Measurements from ENCODE around the gene TAS2R1. TPM values are rescaled to one million over a fixed set of nuclear protein-coding genes. Genes with fewer than 3 reads are reported as not detected.

The TAS2R1 gene
- total RNA-seq, 1 donor from 2014 or later = not detected

DNA sequence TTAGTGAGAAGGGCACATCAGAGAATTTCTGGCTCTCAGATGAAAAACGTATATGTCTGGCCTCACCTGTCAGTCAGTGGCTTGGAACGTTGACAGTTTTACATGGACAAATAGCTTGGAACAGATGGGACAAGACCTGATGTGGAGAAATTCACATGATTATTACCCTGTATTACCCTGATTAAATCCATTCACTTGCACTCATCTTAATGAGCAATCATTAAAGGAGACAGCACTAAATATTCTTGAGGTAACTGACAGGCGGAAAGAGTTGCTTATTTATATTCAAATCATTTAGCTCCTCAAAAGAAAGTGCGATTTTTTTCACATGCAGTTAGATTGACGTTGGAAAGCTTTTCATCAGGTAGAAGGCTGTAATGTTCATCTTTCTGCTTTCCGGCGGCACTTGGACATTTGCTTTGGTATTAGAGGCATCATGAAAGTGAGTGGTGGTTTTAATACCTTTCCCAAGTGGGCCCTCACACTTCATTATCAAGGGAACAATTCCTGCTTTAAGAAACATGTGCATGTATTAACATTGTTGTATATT, 11.7 kb upstream of the TAS2R1 start:
- H3K4me1 Mint-ChIP-seq (ENCODE audit: low read depth, unreplicated experiment) = no peaks in the 10 kb centered on the region
- H3K4me2 ChIP-seq (ENCODE audit: low read length) = no peak overlapping the region
- no peaks in the 10 kb centered on the region for H3K36me3 ChIP-seq (ENCODE audit: insufficient read depth, low read length)
- no peaks in the 10 kb centered on the region for H4K20me1 ChIP-seq (ENCODE audit: insufficient read depth, low read length)
- H3K9me3 ChIP-seq (ENCODE audit: insufficient read depth, low read depth, low read length) = no peaks in the 10 kb centered on the region
- DNase-seq (ENCODE audit: low read depth) = no peak
- no peak for TF ChIP-seq EZH2 (IDR thresholded peaks at IDR 0.05; ENCODE audit: insufficient read depth, low read length)
- TF ChIP-seq, protein P1, sequence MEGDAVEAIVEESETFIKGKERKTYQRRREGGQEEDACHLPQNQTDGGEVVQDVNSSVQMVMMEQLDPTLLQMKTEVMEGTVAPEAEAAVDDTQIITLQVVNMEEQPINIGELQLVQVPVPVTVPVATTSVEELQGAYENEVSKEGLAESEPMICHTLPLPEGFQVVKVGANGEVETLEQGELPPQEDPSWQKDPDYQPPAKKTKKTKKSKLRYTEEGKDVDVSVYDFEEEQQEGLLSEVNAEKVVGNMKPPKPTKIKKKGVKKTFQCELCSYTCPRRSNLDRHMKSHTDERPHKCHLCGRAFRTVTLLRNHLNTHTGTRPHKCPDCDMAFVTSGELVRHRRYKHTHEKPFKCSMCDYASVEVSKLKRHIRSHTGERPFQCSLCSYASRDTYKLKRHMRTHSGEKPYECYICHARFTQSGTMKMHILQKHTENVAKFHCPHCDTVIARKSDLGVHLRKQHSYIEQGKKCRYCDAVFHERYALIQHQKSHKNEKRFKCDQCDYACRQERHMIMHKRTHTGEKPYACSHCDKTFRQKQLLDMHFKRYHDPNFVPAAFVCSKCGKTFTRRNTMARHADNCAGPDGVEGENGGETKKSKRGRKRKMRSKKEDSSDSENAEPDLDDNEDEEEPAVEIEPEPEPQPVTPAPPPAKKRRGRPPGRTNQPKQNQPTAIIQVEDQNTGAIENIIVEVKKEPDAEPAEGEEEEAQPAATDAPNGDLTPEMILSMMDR (IDR thresholded peaks at IDR 0.05; ENCODE audit: insufficient read depth, low read depth, low read length) = no peak
- no peaks in the 10 kb centered on the region for H3K27me3 Mint-ChIP-seq (ENCODE audit: low read depth, unreplicated experiment)
- H3K27ac ChIP-seq (ENCODE audit: low read depth, low read length) = no peak overlapping the region
- no peak overlapping the region for H3K9ac ChIP-seq (ENCODE audit: low read length)
- no peak overlapping the region for H3K27ac Mint-ChIP-seq (ENCODE audit: unreplicated experiment)
- no peak overlapping the region for H2AFZ ChIP-seq (ENCODE audit: low read depth, low read length)
- H3K4me1 ChIP-seq (ENCODE audit: insufficient read depth, low read length) = no peaks in the 10 kb centered on the region
- peaks cover 3% of the 10 kb centered on the region for H3K9me3 Mint-ChIP-seq (ENCODE audit: unreplicated experiment)
- no peak overlapping the region for H3K4me3 Mint-ChIP-seq (ENCODE audit: unreplicated experiment)
- no peak for FAIRE-seq
- no peaks in the 10 kb centered on the region for H3K36me3 Mint-ChIP-seq (ENCODE audit: low read depth, unreplicated experiment)
- H3K27me3 ChIP-seq (ENCODE audit: insufficient read depth, low read length) = no peaks in the 10 kb centered on the region
- no peak overlapping the region for H3K4me3 ChIP-seq (ENCODE audit: insufficient read depth, low read depth, low read length)
- no peaks in the 10 kb centered on the region for H3K79me2 ChIP-seq (ENCODE audit: insufficient read depth, low read length)

DNA sequence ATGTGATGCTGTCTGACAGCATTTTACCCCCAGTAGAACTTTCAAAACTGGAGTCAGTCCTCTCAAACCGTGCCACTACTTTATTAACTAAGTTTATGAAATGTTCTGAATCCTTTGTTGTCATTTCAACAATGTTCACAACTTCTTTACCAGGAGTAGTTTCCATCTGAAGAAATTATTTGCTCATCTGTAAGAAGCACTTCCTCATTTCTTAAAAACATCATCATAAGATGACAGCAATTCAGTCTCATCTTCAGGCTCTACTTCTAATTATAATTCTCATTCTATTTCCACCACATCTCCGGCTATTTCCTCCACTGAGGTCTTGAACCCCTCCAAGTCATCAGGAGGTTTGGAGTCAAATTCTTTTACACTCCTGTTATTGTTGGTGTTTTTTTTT, 2.3 kb upstream of the TAS2R1 start:
- FAIRE-seq = no peak
- Mint-ChIP-seq H3K9me3 (ENCODE audit: unreplicated experiment) (peaks cover 5% of the 10 kb centered on the region), H3K27ac (ENCODE audit: unreplicated experiment) (no peak overlapping the region), H3K27me3 (ENCODE audit: low read depth, unreplicated experiment) (peaks cover 10% of the 10 kb centered on the region), H3K36me3 (ENCODE audit: low read depth, unreplicated experiment) (no peaks in the 10 kb centered on the region), H3K4me1 (ENCODE audit: low read depth, unreplicated experiment) (no peaks in the 10 kb centered on the region), H3K4me3 (ENCODE audit: unreplicated experiment) (no peak overlapping the region)
- no peak overlapping the region for H3K27ac ChIP-seq (ENCODE audit: low read depth, low read length)
- no peak overlapping the region for H2AFZ ChIP-seq (ENCODE audit: low read depth, low read length)
- no peak overlapping the region for H3K4me3 ChIP-seq (ENCODE audit: insufficient read depth, low read depth, low read length)
- H4K20me1 ChIP-seq (ENCODE audit: insufficient read depth, low read length) = no peaks in the 10 kb centered on the region
- H3K27me3 ChIP-seq (ENCODE audit: insufficient read depth, low read length) = no peaks in the 10 kb centered on the region
- no peak for TF ChIP-seq EZH2 (IDR thresholded peaks at IDR 0.05; ENCODE audit: insufficient read depth, low read length)
- TF ChIP-seq, protein P1 (IDR thresholded peaks at IDR 0.05; ENCODE audit: insufficient read depth, low read depth, low read length) = no peak
- H3K36me3 ChIP-seq (ENCODE audit: insufficient read depth, low read length) = no peaks in the 10 kb centered on the region
- no peak for DNase-seq (ENCODE audit: low read depth)
- no peak overlapping the region for H3K4me2 ChIP-seq (ENCODE audit: low read length)
- no peaks in the 10 kb centered on the region for H3K79me2 ChIP-seq (ENCODE audit: insufficient read depth, low read length)
- no peaks in the 10 kb centered on the region for H3K4me1 ChIP-seq (ENCODE audit: insufficient read depth, low read length)
- no peak overlapping the region for H3K9ac ChIP-seq (ENCODE audit: low read length)
- no peaks in the 10 kb centered on the region for H3K9me3 ChIP-seq (ENCODE audit: insufficient read depth, low read depth, low read length)

DNA sequence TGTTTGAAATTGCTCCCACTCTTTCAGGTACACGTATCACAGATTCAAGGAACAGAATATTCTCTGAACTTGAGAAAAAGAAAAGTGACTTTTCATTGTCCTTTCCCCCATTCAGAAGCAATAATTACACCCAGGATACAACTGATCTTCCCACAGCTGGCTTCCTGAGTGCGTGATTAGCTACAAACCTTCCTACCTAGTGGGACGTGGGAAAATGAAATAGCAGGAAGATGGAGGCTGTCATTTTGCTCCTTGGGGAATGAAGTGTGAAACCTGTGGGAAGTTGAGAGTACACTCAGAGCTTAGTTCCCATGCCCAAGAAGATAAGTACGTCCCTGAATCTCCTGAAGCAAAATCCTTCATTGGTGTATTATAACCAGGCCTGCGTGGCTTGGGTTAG, 2.6 kb downstream of the TAS2R1 start:
- no peaks in the 10 kb centered on the region for H3K36me3 Mint-ChIP-seq (ENCODE audit: low read depth, unreplicated experiment)
- no peak overlapping the region for H3K4me2 ChIP-seq (ENCODE audit: low read length)
- H3K36me3 ChIP-seq (ENCODE audit: insufficient read depth, low read length) = no peaks in the 10 kb centered on the region
- H4K20me1 ChIP-seq (ENCODE audit: insufficient read depth, low read length) = no peaks in the 10 kb centered on the region
- peaks cover 19% of the 10 kb centered on the region for H3K4me1 Mint-ChIP-seq (ENCODE audit: low read depth, unreplicated experiment)
- H3K27ac Mint-ChIP-seq (ENCODE audit: unreplicated experiment) = no peak overlapping the region
- H3K27ac ChIP-seq (ENCODE audit: low read depth, low read length) = no peak overlapping the region
- no peak overlapping the region for H3K9ac ChIP-seq (ENCODE audit: low read length)
- H3K4me3 Mint-ChIP-seq (ENCODE audit: unreplicated experiment) = no peak overlapping the region
- TF ChIP-seq, protein P1 (IDR thresholded peaks at IDR 0.05; ENCODE audit: insufficient read depth, low read depth, low read length) = no peak
- no peak for TF ChIP-seq EZH2 (IDR thresholded peaks at IDR 0.05; ENCODE audit: insufficient read depth, low read length)
- no peak overlapping the region for H3K4me3 ChIP-seq (ENCODE audit: insufficient read depth, low read depth, low read length)
- H3K4me1 ChIP-seq (ENCODE audit: insufficient read depth, low read length) = peaks cover 21% of the 10 kb centered on the region
- H2AFZ ChIP-seq (ENCODE audit: low read depth, low read length) = no peak overlapping the region
- H3K79me2 ChIP-seq (ENCODE audit: insufficient read depth, low read length) = no peaks in the 10 kb centered on the region
- no peaks in the 10 kb centered on the region for H3K9me3 ChIP-seq (ENCODE audit: insufficient read depth, low read depth, low read length)
- no peaks in the 10 kb centered on the region for H3K9me3 Mint-ChIP-seq (ENCODE audit: unreplicated experiment)
- H3K27me3 Mint-ChIP-seq (ENCODE audit: low read depth, unreplicated experiment) = peaks cover 7% of the 10 kb centered on the region
- no peaks in the 10 kb centered on the region for H3K27me3 ChIP-seq (ENCODE audit: insufficient read depth, low read length)
- FAIRE-seq (no peak), DNase-seq (ENCODE audit: low read depth) (no peak)
